Testis (tissue), 2 donors: Measurements from ENCODE around the gene XXYLT1.

ENCODE experiments used
- POLR2A ChIP-seq: fragments of 450-650 bp; IDR thresholded peaks from one replicate; pipeline ENCODE4 v1.6.1; 2017; ENCODE audit warnings: antibody characterized with exemption, mild to moderate bottlenecking, moderate library complexity
- TF ChIP-seq, protein P1 (sequence below), 3 experiments: fragments of 450-650 bp in 2 of 3; fragments of 200-600 bp in 1 of 3; sonication (generic) in 1 of 3; IDR thresholded peaks; one replicate each; pipeline ENCODE4 v1.5.1; 2016 to 2019; ENCODE audit warnings: antibody characterized with exemption in 3 of 3, mild to moderate bottlenecking in 2 of 3, moderate library complexity in 1 of 3

GRCh38 chr3:195150181-195151118 lies 120.5 kb downstream of the XXYLT1 start:
- TF ChIP-seq, protein P1, sequence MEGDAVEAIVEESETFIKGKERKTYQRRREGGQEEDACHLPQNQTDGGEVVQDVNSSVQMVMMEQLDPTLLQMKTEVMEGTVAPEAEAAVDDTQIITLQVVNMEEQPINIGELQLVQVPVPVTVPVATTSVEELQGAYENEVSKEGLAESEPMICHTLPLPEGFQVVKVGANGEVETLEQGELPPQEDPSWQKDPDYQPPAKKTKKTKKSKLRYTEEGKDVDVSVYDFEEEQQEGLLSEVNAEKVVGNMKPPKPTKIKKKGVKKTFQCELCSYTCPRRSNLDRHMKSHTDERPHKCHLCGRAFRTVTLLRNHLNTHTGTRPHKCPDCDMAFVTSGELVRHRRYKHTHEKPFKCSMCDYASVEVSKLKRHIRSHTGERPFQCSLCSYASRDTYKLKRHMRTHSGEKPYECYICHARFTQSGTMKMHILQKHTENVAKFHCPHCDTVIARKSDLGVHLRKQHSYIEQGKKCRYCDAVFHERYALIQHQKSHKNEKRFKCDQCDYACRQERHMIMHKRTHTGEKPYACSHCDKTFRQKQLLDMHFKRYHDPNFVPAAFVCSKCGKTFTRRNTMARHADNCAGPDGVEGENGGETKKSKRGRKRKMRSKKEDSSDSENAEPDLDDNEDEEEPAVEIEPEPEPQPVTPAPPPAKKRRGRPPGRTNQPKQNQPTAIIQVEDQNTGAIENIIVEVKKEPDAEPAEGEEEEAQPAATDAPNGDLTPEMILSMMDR (IDR thresholded peaks at IDR 0.05): no peak
- TF ChIP-seq POLR2A: no peak
